ENCODE data around the gene LBHD2. TPM values are rescaled to one million over a fixed set of nuclear protein-coding genes. Genes with fewer than 3 reads are reported as not detected.

LBHD2 gene
- total RNA-seq, 2 experiments from 2014 or later, result not detected

DNA sequence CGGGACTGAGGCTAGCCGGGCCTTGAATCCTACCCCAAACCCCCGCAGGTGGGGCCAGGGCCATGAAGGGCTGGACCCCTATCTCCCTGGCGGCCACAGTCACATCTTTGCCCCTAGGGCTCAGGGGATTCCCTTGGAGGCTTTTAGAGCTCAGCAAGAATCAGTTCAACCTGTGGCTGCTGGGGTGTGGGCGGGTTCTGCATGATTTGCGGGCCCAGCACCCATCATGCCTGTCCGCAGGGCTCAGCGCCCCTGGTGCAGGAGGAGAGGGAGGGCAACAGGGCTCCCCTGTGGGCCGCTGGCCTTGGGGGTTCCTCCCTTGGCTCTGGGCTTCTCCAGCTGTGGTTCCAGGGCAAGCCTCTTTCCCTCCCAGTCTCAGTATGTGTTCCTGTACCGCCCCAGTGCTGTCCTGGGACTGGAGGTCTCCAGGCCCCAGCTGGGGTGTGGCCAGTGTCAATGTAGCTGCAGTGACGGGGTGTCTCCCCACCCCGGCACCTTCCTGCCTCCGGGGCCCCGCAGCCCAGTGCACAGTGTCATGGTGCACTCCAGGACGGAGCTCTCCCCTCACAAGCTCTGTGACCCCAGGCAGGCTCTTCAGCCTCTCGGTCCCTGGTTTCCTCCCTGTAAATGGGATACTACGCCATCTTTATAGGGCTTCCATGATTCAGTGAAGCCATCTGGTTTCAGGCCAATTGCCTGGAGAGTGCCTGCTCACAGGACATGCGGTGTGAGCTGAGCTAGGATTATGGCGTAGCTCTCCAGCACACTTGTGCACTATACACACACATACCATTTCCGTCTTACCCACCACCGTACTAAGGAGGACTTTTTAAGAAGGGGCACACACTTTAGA, 9.9 kb upstream of the LBHD2 start:
- ATAC-seq (ENCODE audit: low read depth) (no peak), DNase-seq (peak; percentile 26)
- Mint-ChIP-seq H3K36me3 (no peaks in the 10 kb centered on the region), H3K27me3 (peaks cover 4% of the 10 kb centered on the region), H3K4me1 (no peaks in the 10 kb centered on the region), H3K9me3 (no peaks in the 10 kb centered on the region), H3K4me3 (no peak overlapping the region), H3K27ac (no peak overlapping the region)
- POLR2A ChIA-PET, result no interaction called here

GRCh38 chr14:103074729-103075367, 9.2 kb upstream of the LBHD2 start:
- Mint-ChIP-seq H3K27me3 (peaks cover 4% of the 10 kb centered on the region), H3K27ac (no peak overlapping the region), H3K4me1 (no peaks in the 10 kb centered on the region), H3K4me3 (no peak overlapping the region), H3K36me3 (no peaks in the 10 kb centered on the region), H3K9me3 (no peaks in the 10 kb centered on the region)
- POLR2A ChIA-PET, result no interaction called here
- peak; percentile 26 for DNase-seq
- ATAC-seq (ENCODE audit: low read depth), result no peak

DNA sequence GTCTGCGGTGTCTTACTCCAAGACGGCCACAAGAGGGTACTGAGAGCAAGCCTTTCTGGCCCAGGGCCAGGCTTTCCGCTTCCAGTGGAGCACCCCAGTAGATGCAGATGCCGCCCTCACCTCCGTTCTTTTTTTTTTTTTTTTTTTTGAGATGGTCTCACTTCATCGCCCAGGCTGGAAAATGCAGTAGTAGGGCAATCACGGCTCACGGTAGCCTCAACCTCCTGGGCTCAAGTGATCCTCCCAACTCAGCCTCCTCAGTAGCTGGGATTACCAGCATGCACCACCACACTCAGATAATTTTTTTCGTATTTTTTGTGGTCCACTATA, 5.6 kb upstream of the LBHD2 start:
- DNase-seq (peak; percentile 67), ATAC-seq (ENCODE audit: low read depth) (peak; percentile 77)
- Mint-ChIP-seq H3K27me3 (peaks cover 3% of the 10 kb centered on the region), H3K4me3 (no peak overlapping the region), H3K36me3 (no peaks in the 10 kb centered on the region), H3K9me3 (no peaks in the 10 kb centered on the region), H3K27ac (no peak overlapping the region), H3K4me1 (no peaks in the 10 kb centered on the region)
- POLR2A ChIA-PET, result no interaction called here

GRCh38 chr14:103078860-103079587, 5.0 kb upstream of the LBHD2 start:
- Mint-ChIP-seq H3K27ac (no peak overlapping the region), H3K4me3 (no peak overlapping the region), H3K27me3 (peaks cover 3% of the 10 kb centered on the region), H3K36me3 (no peaks in the 10 kb centered on the region), H3K9me3 (no peaks in the 10 kb centered on the region), H3K4me1 (no peaks in the 10 kb centered on the region)
- ATAC-seq (ENCODE audit: low read depth) (no peak), DNase-seq (peak; percentile 28)
- POLR2A ChIA-PET, result no interaction called here

DNA sequence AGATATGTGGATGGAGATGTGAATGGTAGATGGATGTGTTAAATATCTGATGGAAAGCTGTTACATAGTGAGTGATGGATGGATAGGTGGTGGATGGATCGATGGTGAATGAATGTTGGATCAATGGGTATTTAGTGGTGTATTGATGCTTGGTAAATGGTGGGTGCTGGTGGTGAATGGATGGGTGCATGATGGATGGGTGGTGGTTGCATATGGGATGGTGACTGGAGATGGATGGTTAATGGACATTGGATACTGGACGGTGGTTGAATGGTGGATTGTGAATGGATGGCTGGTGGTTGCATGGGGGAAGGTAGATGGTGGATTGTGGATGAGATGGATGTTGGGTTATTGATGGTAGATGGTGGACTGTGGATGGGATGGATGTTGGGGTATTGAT, 2.1 kb upstream of the LBHD2 start:
- Mint-ChIP-seq H3K27ac (no peak overlapping the region), H3K4me1 (no peaks in the 10 kb centered on the region)
- no peak for ATAC-seq (ENCODE audit: low read depth)

DNA sequence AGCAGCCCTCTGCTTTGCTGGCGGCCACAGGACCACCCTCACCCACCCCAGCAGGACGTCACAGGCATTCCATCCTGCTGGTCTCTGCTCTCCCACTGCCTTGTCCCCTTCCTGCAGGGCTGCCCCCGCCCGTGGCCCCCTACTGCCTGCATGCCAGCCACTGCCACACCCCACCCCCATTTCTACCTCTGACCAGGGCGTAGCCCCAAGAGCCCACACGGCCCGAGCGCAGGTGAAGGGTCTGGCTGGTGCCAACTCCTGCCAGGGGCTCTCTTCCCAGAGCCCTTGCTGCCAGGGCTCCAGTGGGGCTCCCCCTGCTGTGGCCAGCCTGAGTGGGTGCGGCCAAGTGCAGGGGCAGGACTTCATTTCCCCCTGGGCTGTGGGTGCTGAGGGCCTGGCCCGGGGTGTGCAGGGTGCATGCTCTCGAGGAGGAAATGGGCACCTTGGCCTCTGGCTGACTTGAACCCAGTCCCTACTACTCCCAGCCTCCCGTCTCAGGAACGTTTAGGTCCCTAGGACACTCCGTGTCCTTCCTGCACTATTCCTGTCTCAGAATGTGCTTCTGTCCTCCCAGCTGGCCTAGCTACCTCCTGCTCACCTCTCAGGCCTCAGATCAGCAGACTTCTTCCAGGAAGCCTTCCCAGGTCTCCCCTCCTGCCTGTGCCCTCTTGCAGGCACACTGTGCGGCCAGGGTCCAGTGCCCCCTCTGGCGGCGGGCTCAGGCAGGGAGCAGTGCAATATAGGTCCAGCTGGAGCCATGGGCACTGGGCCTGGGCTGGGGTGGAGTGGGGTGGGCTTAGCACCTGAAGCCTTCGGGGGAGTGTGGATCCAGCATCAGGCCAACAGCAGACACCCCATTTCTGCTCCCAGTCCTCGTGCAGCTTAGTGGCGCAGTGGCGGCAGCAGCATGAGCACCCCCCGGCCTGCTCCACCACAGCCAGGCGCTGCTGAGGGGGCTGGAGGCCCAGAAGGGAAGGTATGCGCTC, 1.4 kb downstream of the LBHD2 start:
- H3K27me3 Mint-ChIP-seq, result peaks cover 12% of the 10 kb centered on the region
- POLR2A ChIA-PET, result no interaction called here
- H3K9me3 Mint-ChIP-seq, result no peaks in the 10 kb centered on the region
- no peaks in the 10 kb centered on the region for H3K36me3 Mint-ChIP-seq
- no peak overlapping the region for H3K4me3 Mint-ChIP-seq
- DNase-seq (peak; percentile 28), ATAC-seq (ENCODE audit: low read depth) (no peak)
- H3K4me1 Mint-ChIP-seq, result no peaks in the 10 kb centered on the region
- H3K27ac Mint-ChIP-seq, result no peak overlapping the region

More for the DNA sequence above, 2.1 kb upstream of the LBHD2 start:
- no peaks in the 10 kb centered on the region for H3K36me3 Mint-ChIP-seq
- DNase-seq, result no peak
- POLR2A ChIA-PET, result no interaction called here
- no peaks in the 10 kb centered on the region for H3K9me3 Mint-ChIP-seq
- H3K27me3 Mint-ChIP-seq, result peaks cover 12% of the 10 kb centered on the region
- H3K4me3 Mint-ChIP-seq, result no peak overlapping the region

DNA sequence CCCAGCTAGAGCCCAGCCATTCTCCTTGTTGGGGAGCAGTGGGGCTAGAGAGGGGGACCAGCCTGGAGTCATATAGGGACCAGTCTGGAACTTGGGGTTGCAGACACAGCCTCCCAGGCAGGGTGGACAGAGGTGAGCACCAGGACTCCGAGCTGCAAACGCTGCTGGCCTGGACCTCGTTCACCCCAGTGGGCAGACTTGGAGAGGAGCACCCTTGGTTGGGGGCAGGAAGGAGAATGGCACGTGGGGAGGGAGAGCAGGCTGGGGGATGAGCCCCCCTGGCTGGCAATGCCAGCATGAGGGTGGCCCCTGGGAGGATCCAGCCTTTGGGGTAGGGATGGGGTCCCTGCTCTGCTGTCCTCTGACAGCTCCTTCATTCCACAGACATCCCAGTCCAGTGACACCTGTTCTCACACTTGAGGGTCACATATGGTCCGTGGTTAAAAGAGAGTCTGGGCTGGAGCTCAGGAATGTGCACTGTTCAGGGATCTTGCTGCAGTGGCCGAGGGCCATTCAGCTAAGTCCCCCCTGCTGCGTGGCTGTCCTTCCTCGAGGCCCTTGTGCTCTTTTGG, 2.8 kb downstream of the LBHD2 start:
- H3K27me3 Mint-ChIP-seq, result peaks cover 15% of the 10 kb centered on the region
- H3K36me3 Mint-ChIP-seq, result no peaks in the 10 kb centered on the region
- H3K4me1 Mint-ChIP-seq, result no peaks in the 10 kb centered on the region
- no peak for DNase-seq
- no peak for ATAC-seq (ENCODE audit: low read depth)
- H3K27ac Mint-ChIP-seq, result no peak overlapping the region
- H3K4me3 Mint-ChIP-seq, result no peak overlapping the region
- H3K9me3 Mint-ChIP-seq, result no peaks in the 10 kb centered on the region
- POLR2A ChIA-PET, result no interaction called here

DNA sequence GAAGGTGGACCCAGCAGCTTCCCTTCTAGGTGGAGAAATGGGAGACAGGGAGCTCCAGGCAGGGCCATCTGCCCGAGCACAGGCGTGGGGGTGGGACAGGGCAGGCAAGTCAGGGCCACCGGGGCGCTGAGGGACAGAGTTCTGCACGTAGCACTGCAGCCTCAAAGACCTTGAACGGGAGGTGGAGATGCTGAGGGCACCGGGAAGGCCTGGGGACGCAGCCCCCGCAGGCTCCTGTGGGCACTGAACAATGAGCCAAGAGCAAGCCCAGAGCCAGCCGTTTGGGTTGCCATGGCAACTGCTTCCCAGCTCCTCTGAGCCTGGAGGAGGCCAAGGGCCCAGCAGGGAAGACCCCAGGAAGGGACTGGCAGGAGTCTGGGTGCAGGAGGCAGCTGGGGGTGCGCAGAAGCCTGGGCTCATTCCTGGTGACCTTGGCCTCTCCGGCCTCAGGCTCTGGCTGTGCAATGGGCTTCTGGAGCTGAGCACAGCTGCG, 3.4 kb downstream of the LBHD2 start:
- Mint-ChIP-seq H3K36me3 (no peaks in the 10 kb centered on the region), H3K9me3 (no peaks in the 10 kb centered on the region), H3K27ac (no peak overlapping the region), H3K27me3 (peaks cover 15% of the 10 kb centered on the region), H3K4me3 (no peak overlapping the region), H3K4me1 (no peaks in the 10 kb centered on the region)
- ATAC-seq (ENCODE audit: low read depth) (no peak), DNase-seq (no peak)
- POLR2A ChIA-PET, result no interaction called here

- peaks cover 15% of the 10 kb centered on the region for H3K27me3 Mint-ChIP-seq
- H3K9me3 Mint-ChIP-seq, result no peaks in the 10 kb centered on the region
- H3K27ac Mint-ChIP-seq, result no peak overlapping the region
- H3K36me3 Mint-ChIP-seq, result no peaks in the 10 kb centered on the region
- no peak for ATAC-seq (ENCODE audit: low read depth)
- POLR2A ChIA-PET, result no interaction called here
- DNase-seq, result no peak
- H3K4me1 Mint-ChIP-seq, result no peaks in the 10 kb centered on the region
- no peak overlapping the region for H3K4me3 Mint-ChIP-seq
These were observed 4.9 kb downstream of the LBHD2 start for GRCh38 chr14:103088921-103089320.

- Mint-ChIP-seq H3K27ac (no peak overlapping the region), H3K9me3 (no peaks in the 10 kb centered on the region), H3K4me1 (no peaks in the 10 kb centered on the region), H3K27me3 (peaks cover 12% of the 10 kb centered on the region), H3K36me3 (no peaks in the 10 kb centered on the region), H3K4me3 (no peak overlapping the region)
- POLR2A ChIA-PET, result no interaction called here
- no peak for DNase-seq
- ATAC-seq (ENCODE audit: low read depth), result no peak
These were observed 5.7 kb downstream of the LBHD2 start for GRCh38 chr14:103089386-103090335.

DNA sequence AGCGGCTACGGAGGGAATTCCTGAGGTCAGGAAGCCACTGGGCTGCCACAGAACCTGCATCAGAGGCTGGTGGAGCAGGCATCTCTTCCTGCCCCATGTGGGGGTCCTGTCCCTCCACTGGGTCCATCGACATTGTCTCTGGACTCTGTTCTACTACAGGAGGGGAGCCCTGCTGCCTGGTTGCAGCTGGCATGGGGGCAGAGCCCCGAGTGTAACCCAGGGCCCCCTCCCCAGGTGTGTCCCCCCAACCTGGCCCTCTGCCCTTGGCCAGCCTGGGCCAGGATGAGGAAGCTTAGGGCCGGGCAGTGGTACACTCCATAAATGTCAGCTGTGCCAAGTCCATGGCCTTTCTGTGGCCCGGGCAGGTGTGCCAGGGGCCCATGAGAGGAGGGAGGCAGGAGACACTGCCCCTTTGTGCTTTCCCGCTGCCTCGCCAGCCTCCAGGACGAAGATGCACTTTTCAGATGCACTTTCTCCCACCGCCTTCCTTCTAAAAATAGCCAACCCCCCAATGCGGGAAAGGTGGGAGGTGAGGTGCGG, 6.5 kb downstream of the LBHD2 start:
- ATAC-seq (ENCODE audit: low read depth) (no peak), DNase-seq (no peak)
- Mint-ChIP-seq H3K4me1 (no peaks in the 10 kb centered on the region), H3K9me3 (no peaks in the 10 kb centered on the region), H3K27ac (no peak overlapping the region), H3K36me3 (no peaks in the 10 kb centered on the region), H3K4me3 (peak overlapping the region; percentile 58), H3K27me3 (peaks cover 8% of the 10 kb centered on the region)
- POLR2A ChIA-PET, result no interaction called here
